Measurements from ENCODE around the gene EGFR. TPM values are rescaled to one million over a fixed set of nuclear protein-coding genes. Genes with fewer than 3 reads are reported as not detected.

EGFR gene
- total and polyA plus RNA-seq, 5 donors from 2014 or later: not detected

- H3K27me3 Mint-ChIP-seq: no peaks in the 10 kb centered on the region
- Histone ChIP-seq H3K27ac (ENCODE audit: insufficient read depth, low read length, poor library complexity, severe bottlenecking) (no peak overlapping the region), H3K9me3 (ENCODE audit: control insufficient read depth in 2 of 2, low read length in 2 of 2) (no peaks in the 10 kb centered on the region)
Observed at GRCh38 chr7:55172881-55173609, 154.2 kb downstream of the EGFR start.

DNA sequence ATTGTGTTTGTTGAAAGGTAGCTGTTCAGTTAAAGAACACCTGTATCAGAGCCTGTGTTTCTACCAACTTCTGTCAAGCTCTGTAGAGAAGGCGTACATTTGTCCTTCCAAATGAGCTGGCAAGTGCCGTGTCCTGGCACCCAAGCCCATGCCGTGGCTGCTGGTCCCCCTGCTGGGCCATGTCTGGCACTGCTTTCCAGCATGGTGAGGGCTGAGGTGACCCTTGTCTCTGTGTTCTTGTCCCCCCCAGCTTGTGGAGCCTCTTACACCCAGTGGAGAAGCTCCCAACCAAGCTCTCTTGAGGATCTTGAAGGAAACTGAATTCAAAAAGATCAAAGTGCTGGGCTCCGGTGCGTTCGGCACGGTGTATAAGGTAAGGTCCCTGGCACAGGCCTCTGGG, 154.9 kb downstream of the EGFR start:
- Mint-ChIP-seq H3K4me3 (no peak overlapping the region), H3K36me3 (no peaks in the 10 kb centered on the region), H3K4me1 (no peaks in the 10 kb centered on the region), H3K27ac (no peak overlapping the region), H3K9me3 (peaks cover 0 to 3% (median 0%) of the 10 kb centered on the region in 7 donors), H3K27me3 (no peaks in the 10 kb centered on the region)
- H3K27me3 ChIP-seq (ENCODE audit: control insufficient read depth, insufficient read depth, low read length): no peaks in the 10 kb centered on the region
- H3K4me1 ChIP-seq (ENCODE audit: control insufficient read depth, insufficient read depth, low read length, poor library complexity, severe bottlenecking): no peaks in the 10 kb centered on the region
- ATAC-seq (ENCODE audit: low read depth in 2 of 2) (no peak), DNase-seq (no peak)
- H3K36me3 ChIP-seq (ENCODE audit: control insufficient read depth, insufficient read depth, low read length): no peaks in the 10 kb centered on the region
- no peaks in the 10 kb centered on the region for H3K9me3 ChIP-seq (ENCODE audit: control insufficient read depth in 2 of 2, low read length in 2 of 2)
- no peak overlapping the region for H3K27ac ChIP-seq (ENCODE audit: insufficient read depth, low read length, poor library complexity, severe bottlenecking)
- no peak overlapping the region for H3K4me3 ChIP-seq (ENCODE audit: low read depth, low read length)

More at GRCh38 chr7:55172881-55173609, 154.2 kb downstream of the EGFR start:
- Histone ChIP-seq H3K4me1 (ENCODE audit: control insufficient read depth, insufficient read depth, low read length, poor library complexity, severe bottlenecking) (no peaks in the 10 kb centered on the region), H3K27me3 (ENCODE audit: control insufficient read depth, insufficient read depth, low read length) (no peaks in the 10 kb centered on the region), H3K36me3 (ENCODE audit: control insufficient read depth, insufficient read depth, low read length) (no peaks in the 10 kb centered on the region), H3K4me3 (ENCODE audit: low read depth, low read length) (no peak overlapping the region)
- H3K4me1 Mint-ChIP-seq: no peaks in the 10 kb centered on the region
- H3K9me3 Mint-ChIP-seq: peaks cover 0 to 3% (median 0%) of the 10 kb centered on the region in 7 donors
- ATAC-seq (ENCODE audit: low read depth in 2 of 2) (no peak), DNase-seq (no peak)
- no peak overlapping the region for H3K4me3 Mint-ChIP-seq
- no peak overlapping the region for H3K27ac Mint-ChIP-seq
- no peaks in the 10 kb centered on the region for H3K36me3 Mint-ChIP-seq

GRCh38 chr7:55174456-55174855, 155.6 kb downstream of the EGFR start:
- H3K27me3 ChIP-seq (ENCODE audit: control insufficient read depth, insufficient read depth, low read length): no peaks in the 10 kb centered on the region
- Mint-ChIP-seq H3K27ac (no peak overlapping the region), H3K4me1 (no peaks in the 10 kb centered on the region), H3K27me3 (no peaks in the 10 kb centered on the region), H3K36me3 (no peaks in the 10 kb centered on the region), H3K4me3 (no peak overlapping the region), H3K9me3 (peaks cover 0 to 3% (median 0%) of the 10 kb centered on the region in 7 donors)
- no peak overlapping the region for H3K4me3 ChIP-seq (ENCODE audit: low read depth, low read length)
- H3K36me3 ChIP-seq (ENCODE audit: control insufficient read depth, insufficient read depth, low read length): no peaks in the 10 kb centered on the region
- H3K9me3 ChIP-seq (ENCODE audit: control insufficient read depth in 2 of 2, low read length in 2 of 2): no peaks in the 10 kb centered on the region
- H3K27ac ChIP-seq (ENCODE audit: insufficient read depth, low read length, poor library complexity, severe bottlenecking): no peak overlapping the region
- no peaks in the 10 kb centered on the region for H3K4me1 ChIP-seq (ENCODE audit: control insufficient read depth, insufficient read depth, low read length, poor library complexity, severe bottlenecking)
- DNase-seq (no peak), ATAC-seq (ENCODE audit: low read depth in 2 of 2) (no peak)

GRCh38 chr7:55174856-55175255, 156.0 kb downstream of the EGFR start:
- Mint-ChIP-seq H3K4me1 (no peaks in the 10 kb centered on the region), H3K36me3 (no peaks in the 10 kb centered on the region), H3K27me3 (no peaks in the 10 kb centered on the region), H3K9me3 (peaks cover 0 to 2% (median 0%) of the 10 kb centered on the region in 7 donors), H3K4me3 (no peak overlapping the region), H3K27ac (no peak overlapping the region)
- Histone ChIP-seq H3K4me1 (ENCODE audit: control insufficient read depth, insufficient read depth, low read length, poor library complexity, severe bottlenecking) (no peaks in the 10 kb centered on the region), H3K4me3 (ENCODE audit: low read depth, low read length) (no peak overlapping the region), H3K27ac (ENCODE audit: insufficient read depth, low read length, poor library complexity, severe bottlenecking) (no peak overlapping the region), H3K9me3 (ENCODE audit: control insufficient read depth in 2 of 2, low read length in 2 of 2) (no peaks in the 10 kb centered on the region), H3K36me3 (ENCODE audit: control insufficient read depth, insufficient read depth, low read length) (no peaks in the 10 kb centered on the region), H3K27me3 (ENCODE audit: control insufficient read depth, insufficient read depth, low read length) (no peaks in the 10 kb centered on the region)
- DNase-seq (no peak), ATAC-seq (ENCODE audit: low read depth in 2 of 2) (no peak)

- H3K27ac Mint-ChIP-seq: no peak overlapping the region
- H3K4me3 Mint-ChIP-seq: no peak overlapping the region
- no peak for DNase-seq
- no peaks in the 10 kb centered on the region for H3K9me3 ChIP-seq (ENCODE audit: control insufficient read depth in 2 of 2, low read length in 2 of 2)
- no peak overlapping the region for H3K4me3 ChIP-seq (ENCODE audit: low read depth, low read length)
- no peaks in the 10 kb centered on the region for H3K27me3 ChIP-seq (ENCODE audit: control insufficient read depth, insufficient read depth, low read length)
- no peak for ATAC-seq (ENCODE audit: low read depth in 2 of 2)
- no peak overlapping the region for H3K27ac ChIP-seq (ENCODE audit: insufficient read depth, low read length, poor library complexity, severe bottlenecking)
- H3K4me1 ChIP-seq (ENCODE audit: control insufficient read depth, insufficient read depth, low read length, poor library complexity, severe bottlenecking): no peaks in the 10 kb centered on the region
- peaks cover 0 to 2% (median 0%) of the 10 kb centered on the region in 7 donors for H3K9me3 Mint-ChIP-seq
- H3K36me3 ChIP-seq (ENCODE audit: control insufficient read depth, insufficient read depth, low read length): no peaks in the 10 kb centered on the region
- H3K36me3 Mint-ChIP-seq: no peaks in the 10 kb centered on the region
- H3K4me1 Mint-ChIP-seq: no peaks in the 10 kb centered on the region
- H3K27me3 Mint-ChIP-seq: no peaks in the 10 kb centered on the region
Observed at GRCh38 chr7:55177068-55177530, 158.3 kb downstream of the EGFR start.

GRCh38 chr7:55177589-55178261, 158.9 kb downstream of the EGFR start:
- no peaks in the 10 kb centered on the region for H3K4me1 Mint-ChIP-seq
- no peak for DNase-seq
- peaks cover 0 to 2% (median 0%) of the 10 kb centered on the region in 7 donors for H3K9me3 Mint-ChIP-seq
- Histone ChIP-seq H3K4me3 (ENCODE audit: low read depth, low read length) (no peak overlapping the region), H3K36me3 (ENCODE audit: control insufficient read depth, insufficient read depth, low read length) (no peaks in the 10 kb centered on the region), H3K4me1 (ENCODE audit: control insufficient read depth, insufficient read depth, low read length, poor library complexity, severe bottlenecking) (no peaks in the 10 kb centered on the region), H3K27me3 (ENCODE audit: control insufficient read depth, insufficient read depth, low read length) (no peaks in the 10 kb centered on the region), H3K9me3 (ENCODE audit: control insufficient read depth in 2 of 2, low read length in 2 of 2) (no peaks in the 10 kb centered on the region), H3K27ac (ENCODE audit: insufficient read depth, low read length, poor library complexity, severe bottlenecking) (no peak overlapping the region)
- no peaks in the 10 kb centered on the region for H3K27me3 Mint-ChIP-seq
- no peak overlapping the region for H3K27ac Mint-ChIP-seq
- ATAC-seq (ENCODE audit: low read depth in 2 of 2): no peak
- H3K36me3 Mint-ChIP-seq: no peaks in the 10 kb centered on the region
- H3K4me3 Mint-ChIP-seq: no peak overlapping the region

GRCh38 chr7:55178292-55178862, 159.6 kb downstream of the EGFR start:
- Mint-ChIP-seq H3K27me3 (no peaks in the 10 kb centered on the region), H3K27ac (no peak overlapping the region), H3K4me1 (no peaks in the 10 kb centered on the region), H3K4me3 (no peak overlapping the region), H3K9me3 (peaks cover 0 to 2% (median 0%) of the 10 kb centered on the region in 7 donors), H3K36me3 (no peaks in the 10 kb centered on the region)
- H3K4me1 ChIP-seq (ENCODE audit: control insufficient read depth, insufficient read depth, low read length, poor library complexity, severe bottlenecking): no peaks in the 10 kb centered on the region
- ATAC-seq (ENCODE audit: low read depth in 2 of 2) (no peak), DNase-seq (no peak)
- no peaks in the 10 kb centered on the region for H3K9me3 ChIP-seq (ENCODE audit: control insufficient read depth in 2 of 2, low read length in 2 of 2)
- H3K27ac ChIP-seq (ENCODE audit: insufficient read depth, low read length, poor library complexity, severe bottlenecking): no peak overlapping the region
- H3K27me3 ChIP-seq (ENCODE audit: control insufficient read depth, insufficient read depth, low read length): no peaks in the 10 kb centered on the region
- no peaks in the 10 kb centered on the region for H3K36me3 ChIP-seq (ENCODE audit: control insufficient read depth, insufficient read depth, low read length)
- no peak overlapping the region for H3K4me3 ChIP-seq (ENCODE audit: low read depth, low read length)

Data from CD4-positive, CD25-positive, alpha-beta regulatory T cell (primary cell).